Occipital lobe (tissue), 2 donors: ENCODE data around the gene EYS. TPM values are rescaled to one million over a fixed set of nuclear protein-coding genes. Genes with fewer than 3 reads are reported as not detected.

Experiments
- DNase-seq: peaks from one replicate; lab custom pipeline; 2025; lab: John Stamatoyannopoulos, UW
- total RNA-seq: library from RNA; depleted of rRNA; stranded (reverse); fragments of >200 nt; gene quantifications from one replicate; pipeline ENCODE4 v1.2.3, GENCODE V29; 2014

Gene EYS
- total RNA-seq, 1 donor from 2014 or later = 0.78 TPM

- DNase-seq = no peak
Measured at GRCh38 chr6:64155063-64155462, 1552.0 kb downstream of the EYS start.

GRCh38 chr6:64146876-64147275 lies 1560.2 kb downstream of the EYS start:
- DNase-seq = no peak

GRCh38 chr6:64146094-64146493 lies 1560.9 kb downstream of the EYS start:
- no peak for DNase-seq

GRCh38 chr6:64145658-64146057 lies 1561.4 kb downstream of the EYS start:
- no peak for DNase-seq

GRCh38 chr6:64143101-64143500 lies 1563.9 kb downstream of the EYS start:
- DNase-seq = no peak

GRCh38 chr6:64141680-64142079 lies 1565.3 kb downstream of the EYS start:
- no peak for DNase-seq

- DNase-seq = no peak
Measured at GRCh38 chr6:64128301-64129024, 1578.6 kb downstream of the EYS start.

GRCh38 chr6:64123761-64124633 lies 1583.0 kb downstream of the EYS start:
- DNase-seq = no peak

GRCh38 chr6:64122712-64123375 lies 1584.2 kb downstream of the EYS start:
- DNase-seq = no peak

GRCh38 chr6:64121011-64121565 lies 1585.9 kb downstream of the EYS start:
- DNase-seq = no peak

GRCh38 chr6:64113704-64114103 lies 1593.3 kb downstream of the EYS start:
- DNase-seq = no peak

- no peak for DNase-seq
Measured at GRCh38 chr6:64104051-64104450, 1603.0 kb downstream of the EYS start.

GRCh38 chr6:64103480-64103879 lies 1603.5 kb downstream of the EYS start:
- DNase-seq = no peak

- no peak for DNase-seq
Measured at GRCh38 chr6:64100702-64101303, 1606.2 kb downstream of the EYS start.

GRCh38 chr6:64090352-64090751 lies 1616.7 kb downstream of the EYS start:
- DNase-seq = no peak

- no peak for DNase-seq
Measured at GRCh38 chr6:64085126-64085525, 1621.9 kb downstream of the EYS start.

- DNase-seq = no peak
Measured at GRCh38 chr6:64084185-64084663, 1622.8 kb downstream of the EYS start.

- DNase-seq = no peak
Measured at GRCh38 chr6:64083261-64083660, 1623.8 kb downstream of the EYS start.

GRCh38 chr6:64081453-64081852 lies 1625.6 kb downstream of the EYS start:
- DNase-seq = no peak

- DNase-seq = no peak
Measured at GRCh38 chr6:64074981-64075380, 1632.0 kb downstream of the EYS start.

- DNase-seq = no peak
Measured at GRCh38 chr6:64072686-64073085, 1634.3 kb downstream of the EYS start.
